H9 (cell line): Measurements from ENCODE around the gene NPHS1. TPM values are rescaled to one million over a fixed set of nuclear protein-coding genes. Genes with fewer than 3 reads are reported as not detected.

Experiments
- DNase-seq: peaks from one replicate; pipeline ENCODE4 v3.0.0-alpha.2; 2017
- H2AFZ ChIP-seq: one replicate; pipeline ENCODE4 v1.6.1; 2013; ENCODE audit warnings: mild to moderate bottlenecking, low read length, control low read depth, moderate library complexity
- H2AK5ac ChIP-seq: 2 replicates; pipeline ENCODE4 v1.6.1; 2013; ENCODE audit warnings: low read length, control low read depth, mixed read lengths; ENCODE audit not compliant: insufficient read length
- H2BK120ac ChIP-seq: one replicate; pipeline ENCODE4 v1.6.1; 2013; ENCODE audit warnings: low read depth, mild to moderate bottlenecking, low read length, control low read depth, inconsistent platforms; ENCODE audit not compliant: poor library complexity, severe bottlenecking
- H2BK12ac ChIP-seq: 2 replicates; pipeline ENCODE4 v1.6.1; 2013; ENCODE audit warnings: low read length, control low read depth, mixed read lengths, low read depth; ENCODE audit not compliant: insufficient read length
- H2BK15ac ChIP-seq: 2 replicates; pipeline ENCODE4 v1.6.1; 2013; ENCODE audit warnings: low read depth, low read length, control low read depth
- H2BK20ac ChIP-seq: one replicate; pipeline ENCODE4 v1.6.1; 2013; ENCODE audit warnings: low read depth, mild to moderate bottlenecking, low read length, control low read depth, inconsistent platforms; ENCODE audit not compliant: poor library complexity, severe bottlenecking
- H2BK5ac ChIP-seq: 2 replicates; pipeline ENCODE4 v1.6.1; 2013; ENCODE audit warnings: low read length, control low read depth, mixed read lengths; ENCODE audit not compliant: insufficient read length
- H3K14ac ChIP-seq: 2 replicates; pipeline ENCODE4 v1.6.1; 2013; ENCODE audit warnings: low read length, control low read depth; ENCODE audit not compliant: insufficient read depth
- H3K18ac ChIP-seq: 2 replicates; pipeline ENCODE4 v1.6.1; 2013; ENCODE audit warnings: low read depth, mild to moderate bottlenecking, mixed read lengths, low read length, control low read depth; ENCODE audit not compliant: insufficient read length
- H3K23ac ChIP-seq: 2 replicates; pipeline ENCODE4 v1.6.1; 2013; ENCODE audit warnings: low read length, control low read depth, mixed read lengths, low read depth; ENCODE audit not compliant: insufficient read length
- H3K23me2 ChIP-seq: 2 replicates; pipeline ENCODE4 v1.6.1; 2013; ENCODE audit warnings: low read depth, mild to moderate bottlenecking, mixed read lengths, low read length, control low read depth; ENCODE audit not compliant: insufficient read length, poor library complexity, severe bottlenecking
- H3K27ac ChIP-seq: 2 replicates; pipeline ENCODE4 v1.5.1; 2013; ENCODE audit warnings: low read length, control low read depth, mixed read lengths, low read depth; ENCODE audit not compliant: insufficient read length
- H3K27me3 ChIP-seq: 2 replicates; pipeline ENCODE4 v1.6.1; 2013; ENCODE audit warnings: low read length, control low read depth, inconsistent platforms; ENCODE audit not compliant: insufficient read depth
- H3K4ac ChIP-seq: 2 replicates; pipeline ENCODE4 v1.6.1; 2013; ENCODE audit warnings: low read depth, mild to moderate bottlenecking, control low read depth, inconsistent platforms, low read length, moderate library complexity
- H3K4me1 ChIP-seq: 2 replicates; pipeline ENCODE4 v1.6.1; 2013; ENCODE audit warnings: low read length, control low read depth, inconsistent platforms; ENCODE audit not compliant: insufficient read depth
- H3K4me2 ChIP-seq: 2 replicates; pipeline ENCODE4 v1.6.1; 2013; ENCODE audit warnings: low read length, control low read depth, mixed read lengths; ENCODE audit not compliant: insufficient read length, insufficient read depth
- H3K56ac ChIP-seq: 2 replicates; pipeline ENCODE4 v1.6.1; 2013; ENCODE audit warnings: low read depth, mild to moderate bottlenecking, mixed read lengths, low read length, control low read depth; ENCODE audit not compliant: insufficient read length
- H3K79me1 ChIP-seq: 2 replicates; pipeline ENCODE4 v1.6.1; 2013; ENCODE audit warnings: low read depth, mild to moderate bottlenecking, moderate library complexity, low read length, control low read depth, inconsistent platforms; ENCODE audit not compliant: insufficient read depth, poor library complexity, severe bottlenecking
- H3K79me2 ChIP-seq: 2 replicates; pipeline ENCODE4 v1.6.1; 2013; ENCODE audit warnings: low read length, control low read depth, inconsistent platforms; ENCODE audit not compliant: insufficient read depth
- H3K9ac ChIP-seq: 2 replicates; pipeline ENCODE4 v1.6.1; 2013; ENCODE audit warnings: low read length, control low read depth, mixed read lengths; ENCODE audit not compliant: insufficient read length; ENCODE audit errors: extremely low read depth
- H3K9me3 ChIP-seq: one replicate; pipeline ENCODE4 v1.6.1; 2013; ENCODE audit warnings: low read depth, low read length, inconsistent platforms; ENCODE audit not compliant: control insufficient read depth
- H3T11ph ChIP-seq: one replicate; pipeline ENCODE4 v1.6.1; 2013; ENCODE audit warnings: mild to moderate bottlenecking, low read length, control low read depth, inconsistent platforms
- H4K20me1 ChIP-seq: one replicate; pipeline ENCODE4 v1.6.1; 2013; ENCODE audit not compliant: control insufficient read depth, insufficient read length, insufficient read depth
- H4K5ac ChIP-seq: 2 replicates; pipeline ENCODE4 v1.6.1; 2013; ENCODE audit warnings: low read depth, mild to moderate bottlenecking, mixed read lengths, low read length, control low read depth; ENCODE audit not compliant: insufficient read length
- H4K8ac ChIP-seq: replicated peaks from 2 replicates; pipeline ENCODE4 v1.6.1; 2013; ENCODE audit warnings: low read length, control low read depth, mixed read lengths, low read depth; ENCODE audit not compliant: insufficient read length
- H4K91ac ChIP-seq: 2 replicates; pipeline ENCODE4 v1.6.1; 2013; ENCODE audit warnings: low read depth, mild to moderate bottlenecking, moderate library complexity, mixed read lengths, low read length, control low read depth; ENCODE audit not compliant: insufficient read length
- H3K27ac Mint-ChIP-seq, 3 experiments: 2 replicates in 2 of 3; 3 replicates in 1 of 3; pipeline ENCODE4 v1.8.0; 2020 to 2021; ENCODE audit warnings: mixed read lengths in 3 of 3, mild to moderate bottlenecking in 1 of 3, moderate library complexity in 1 of 3
- H3K27me3 Mint-ChIP-seq: 2 replicates; pipeline ENCODE4 v1.8.0; 2021; ENCODE audit warnings: low read depth, mild to moderate bottlenecking, moderate library complexity, mixed read lengths
- H3K36me3 Mint-ChIP-seq, 3 experiments: 2 replicates in 2 of 3; 3 replicates in 1 of 3; pipeline ENCODE4 v1.8.0; 2020 to 2021; ENCODE audit warnings: low read depth in 3 of 3, mixed read lengths in 3 of 3; ENCODE audit not compliant: insufficient read depth in 1 of 3
- H3K4me1 Mint-ChIP-seq, 2 experiments: 2 replicates each; pipeline ENCODE4 v1.8.0; 2020; ENCODE audit warnings: mixed read lengths in 2 of 2
- H3K4me3 Mint-ChIP-seq, 2 experiments: 2 replicates in 1 of 2; 3 replicates in 1 of 2; pipeline ENCODE4 v1.8.0; 2020 to 2021; ENCODE audit warnings: mild to moderate bottlenecking in 2 of 2, mixed read lengths in 2 of 2, moderate library complexity in 1 of 2
- H3K9me3 Mint-ChIP-seq, 2 experiments: 2 replicates in 1 of 2; 3 replicates in 1 of 2; pipeline ENCODE4 v1.8.0; 2020; ENCODE audit warnings: mild to moderate bottlenecking in 2 of 2, mixed read lengths in 2 of 2, moderate library complexity in 1 of 2
- WGBS: extraction: QIAGEN DNeasy Blood & Tissue Kit; methylation state at CpG from one replicate; pipeline ENCODE4 v1.1.7; 2013; ENCODE audit warnings: missing lambda C conversion rate, low lambda C conversion rate, mixed read lengths; ENCODE audit not compliant: insufficient read length; ENCODE audit errors: extremely low coverage; 5-methylcytosine and 5-hydroxymethylcytosine counted together
- total RNA-seq: library from RNA; stranded (reverse); gene quantifications from 2 replicates; pipeline ENCODE4 v1.2.1, GENCODE V29; 2021
- TF ChIP-seq, protein P1 (sequence below): fragments of 200-600 bp; sonication (generic); conservative IDR thresholded peaks from 3 replicates; pipeline ENCODE4 v1.8.0; 2021; ENCODE audit warnings: antibody characterized with exemption, mild to moderate bottlenecking

The NPHS1 gene
- total RNA-seq, 1 experiment from 2014 or later, result 0.83 TPM

DNA sequence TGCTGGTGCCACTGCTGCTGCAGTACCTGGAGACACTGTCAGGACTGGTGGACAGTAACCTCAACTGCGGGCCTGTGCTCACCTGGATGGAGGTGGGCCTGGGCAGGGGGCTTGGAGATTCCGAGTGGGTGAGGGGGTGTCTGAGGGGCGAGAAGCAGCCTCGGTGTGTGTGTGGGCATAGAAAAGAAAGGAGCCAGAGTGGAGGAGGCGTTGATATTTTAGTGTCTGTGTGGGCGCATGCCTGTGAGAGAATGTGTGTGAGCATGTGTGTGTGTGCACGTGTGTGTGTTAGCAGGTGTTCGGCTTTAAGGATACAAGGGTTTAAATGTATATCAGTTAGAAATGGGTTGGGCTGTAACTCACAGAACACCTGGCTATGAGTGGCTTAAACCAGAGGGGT, 73.3 kb downstream of the NPHS1 start:
- no peak overlapping the region for H2BK120ac ChIP-seq
- Mint-ChIP-seq H3K4me1 (peaks cover 41 to 50% of the 10 kb centered on the region in 2 experiments), H3K27me3 (peaks cover 28% of the 10 kb centered on the region), H3K36me3 (peaks cover 0 to 8% (median 2%) of the 10 kb centered on the region in 3 experiments; a peak in 2 of 7 replicates), H3K27ac (no peak overlapping the region), H3K4me3 (no peak overlapping the region), H3K9me3 (no peaks in the 10 kb centered on the region; a peak in 1 of 5 replicates)
- H2AFZ ChIP-seq, result no peak overlapping the region
- no peak overlapping the region for H3K56ac ChIP-seq
- no peak overlapping the region for H3K27ac ChIP-seq
- no peak overlapping the region for H3K14ac ChIP-seq
- no peak overlapping the region for H2AK5ac ChIP-seq
- no peaks in the 10 kb centered on the region for H4K20me1 ChIP-seq
- H3K79me2 ChIP-seq, result no peaks in the 10 kb centered on the region
- no peak overlapping the region for H3T11ph ChIP-seq
- no peak overlapping the region for H2BK15ac ChIP-seq
- no peak overlapping the region for H3K23ac ChIP-seq
- no peaks in the 10 kb centered on the region for H3K79me1 ChIP-seq
- peaks cover 5% of the 10 kb centered on the region; the same call in 1 of the 2 replicates for H3K4me1 ChIP-seq
- H3K23me2 ChIP-seq, result peaks cover 5% of the 10 kb centered on the region
- no CpG with 5 or more reads among the region's 8 CpGs for WGBS
- no peak overlapping the region for H3K18ac ChIP-seq
- no peak overlapping the region for H4K91ac ChIP-seq
- H3K4me2 ChIP-seq, result no peak overlapping the region
- H2BK20ac ChIP-seq, result no peak overlapping the region
- H2BK5ac ChIP-seq, result no peak overlapping the region
- H3K27me3 ChIP-seq, result no peaks in the 10 kb centered on the region
- no peaks in the 10 kb centered on the region for H3K9me3 ChIP-seq
- no peak overlapping the region for H2BK12ac ChIP-seq
- no peak overlapping the region for H3K9ac ChIP-seq
- H3K4ac ChIP-seq, result no peak overlapping the region
- DNase-seq, result no peak
- no peak overlapping the region for H4K5ac ChIP-seq
- TF ChIP-seq, protein P1, sequence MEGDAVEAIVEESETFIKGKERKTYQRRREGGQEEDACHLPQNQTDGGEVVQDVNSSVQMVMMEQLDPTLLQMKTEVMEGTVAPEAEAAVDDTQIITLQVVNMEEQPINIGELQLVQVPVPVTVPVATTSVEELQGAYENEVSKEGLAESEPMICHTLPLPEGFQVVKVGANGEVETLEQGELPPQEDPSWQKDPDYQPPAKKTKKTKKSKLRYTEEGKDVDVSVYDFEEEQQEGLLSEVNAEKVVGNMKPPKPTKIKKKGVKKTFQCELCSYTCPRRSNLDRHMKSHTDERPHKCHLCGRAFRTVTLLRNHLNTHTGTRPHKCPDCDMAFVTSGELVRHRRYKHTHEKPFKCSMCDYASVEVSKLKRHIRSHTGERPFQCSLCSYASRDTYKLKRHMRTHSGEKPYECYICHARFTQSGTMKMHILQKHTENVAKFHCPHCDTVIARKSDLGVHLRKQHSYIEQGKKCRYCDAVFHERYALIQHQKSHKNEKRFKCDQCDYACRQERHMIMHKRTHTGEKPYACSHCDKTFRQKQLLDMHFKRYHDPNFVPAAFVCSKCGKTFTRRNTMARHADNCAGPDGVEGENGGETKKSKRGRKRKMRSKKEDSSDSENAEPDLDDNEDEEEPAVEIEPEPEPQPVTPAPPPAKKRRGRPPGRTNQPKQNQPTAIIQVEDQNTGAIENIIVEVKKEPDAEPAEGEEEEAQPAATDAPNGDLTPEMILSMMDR, result no peak
- H4K8ac ChIP-seq, result no peak overlapping the region
